Measurements from ENCODE around the gene CDHR2.
"Not testable (repeated sequence)": the region's sequence is repeated elsewhere in the genome, so short reads cannot be mapped to it uniquely, and the experiment has no call there.

Gene CDHR2

GRCh38 chr5:176597417-176598389 is 48.6 kb downstream of the CDHR2 start:
- in situ Hi-C loops (cut with MboI; ENCODE audit: low sequenced_read_pairs, unreplicated experiment) = loop anchor here (25.0 kb wide), 1 partner anchor 185 kb away; the partner anchor contains the start of gene CLTB
- no peak for TF ChIP-seq CTCF (IDR thresholded peaks at IDR 0.05; ENCODE audit: borderline replicate concordance, control extremely low read depth, extremely low read depth, insufficient read depth, missing control alignments)
- no peak for DNase-seq (ENCODE audit: low spot score)

- in situ Hi-C loops (cut with MboI; ENCODE audit: low sequenced_read_pairs, unreplicated experiment) = loop anchor here (25.0 kb wide), 1 partner anchor 188 kb away; the partner anchor contains the start of gene CLTB
- DNase-seq (ENCODE audit: low spot score) = not testable (repeated sequence)
Observed at GRCh38 chr5:176599749-176600430, 50.7 kb downstream of the CDHR2 start.

GRCh38 chr5:176601901-176602482 is 52.9 kb downstream of the CDHR2 start:
- no peak for DNase-seq (ENCODE audit: low spot score)
- in situ Hi-C loops (cut with MboI; ENCODE audit: low sequenced_read_pairs, unreplicated experiment) = no loop called here
- no peak for TF ChIP-seq CTCF (IDR thresholded peaks at IDR 0.05; ENCODE audit: borderline replicate concordance, control extremely low read depth, extremely low read depth, insufficient read depth, missing control alignments)

GRCh38 chr5:176603091-176603490 is 53.9 kb downstream of the CDHR2 start:
- DNase-seq (ENCODE audit: low spot score) = no peak
- TF ChIP-seq CTCF (IDR thresholded peaks at IDR 0.05; ENCODE audit: borderline replicate concordance, control extremely low read depth, extremely low read depth, insufficient read depth, missing control alignments) = no peak
- in situ Hi-C loops (cut with MboI; ENCODE audit: low sequenced_read_pairs, unreplicated experiment) = no loop called here

GRCh38 chr5:176606032-176606431 is 56.9 kb downstream of the CDHR2 start:
- DNase-seq (ENCODE audit: low spot score) = no peak
- TF ChIP-seq CTCF (IDR thresholded peaks at IDR 0.05; ENCODE audit: borderline replicate concordance, control extremely low read depth, extremely low read depth, insufficient read depth, missing control alignments) = no peak
- in situ Hi-C loops (cut with MboI; ENCODE audit: low sequenced_read_pairs, unreplicated experiment) = no loop called here

GRCh38 chr5:176606875-176607274 is 57.7 kb downstream of the CDHR2 start:
- TF ChIP-seq CTCF (IDR thresholded peaks at IDR 0.05; ENCODE audit: borderline replicate concordance, control extremely low read depth, extremely low read depth, insufficient read depth, missing control alignments) = no peak
- DNase-seq (ENCODE audit: low spot score) = no peak
- in situ Hi-C loops (cut with MboI; ENCODE audit: low sequenced_read_pairs, unreplicated experiment) = no loop called here

All from GM13976 (cell line).